ENCODE data around the gene ANTXR1. TPM values are rescaled to one million over a fixed set of nuclear protein-coding genes. Genes with fewer than 3 reads are reported as not detected.

Gene ANTXR1
- total and polyA plus RNA-seq, 2 experiments from 2014 or later: 29.1 to 34.7 TPM

- 92% methylated on average over 8 of the region's 8 CpGs for WGBS (ENCODE audit: low lambda C conversion rate, missing lambda C conversion rate)
- H3K27ac ChIP-seq: no peak overlapping the region
- H3K4me3 ChIP-seq: no peak overlapping the region
- H3K9me3 ChIP-seq (ENCODE audit: low read depth): no peaks in the 10 kb centered on the region
- TF ChIP-seq CTCF (IDR thresholded peaks at IDR 0.05; ENCODE audit: poor library complexity) (no peak), EZH2 (IDR thresholded peaks at IDR 0.05; ENCODE audit: borderline replicate concordance) (no peak), EZH2phosphoT487 (IDR thresholded peaks at IDR 0.05; ENCODE audit: low read depth, severe bottlenecking, unreplicated experiment) (no peak)
- peaks cover 6% of the 10 kb centered on the region for H3K27me3 ChIP-seq
- H2AFZ ChIP-seq: no peak overlapping the region
- H3K9me2 ChIP-seq (replicated peaks; ENCODE audit: insufficient read depth): no peaks in the 10 kb centered on the region
- H3K36me3 ChIP-seq (replicated peaks; ENCODE audit: insufficient read depth, low read depth): no peaks in the 10 kb centered on the region
- no peak for DNase-seq (ENCODE audit: low spot score)
- H3K4me2 ChIP-seq: no peak overlapping the region
- no peaks in the 10 kb centered on the region for H3K79me2 ChIP-seq
- H3K4me1 ChIP-seq (ENCODE audit: insufficient read depth): no peaks in the 10 kb centered on the region
- H4K20me1 ChIP-seq (ENCODE audit: insufficient read depth, poor library complexity, severe bottlenecking): no peaks in the 10 kb centered on the region
Observed at GRCh38 chr2:68970566-68971265, 42.3 kb upstream of the ANTXR1 start.

- Histone ChIP-seq H3K9me2 (replicated peaks; ENCODE audit: insufficient read depth) (no peaks in the 10 kb centered on the region), H3K4me1 (ENCODE audit: insufficient read depth) (no peaks in the 10 kb centered on the region), H4K20me1 (ENCODE audit: insufficient read depth, poor library complexity, severe bottlenecking) (no peaks in the 10 kb centered on the region), H3K4me3 (no peak overlapping the region), H3K27ac (no peak overlapping the region), H3K79me2 (no peaks in the 10 kb centered on the region), H2AFZ (no peak overlapping the region), H3K9me3 (ENCODE audit: low read depth) (no peaks in the 10 kb centered on the region), H3K27me3 (peaks cover 7% of the 10 kb centered on the region), H3K4me2 (no peak overlapping the region), H3K36me3 (replicated peaks; ENCODE audit: insufficient read depth, low read depth) (no peaks in the 10 kb centered on the region)
- TF ChIP-seq CTCF (IDR thresholded peaks at IDR 0.05; ENCODE audit: poor library complexity) (no peak), EZH2 (IDR thresholded peaks at IDR 0.05; ENCODE audit: borderline replicate concordance) (no peak), EZH2phosphoT487 (IDR thresholded peaks at IDR 0.05; ENCODE audit: low read depth, severe bottlenecking, unreplicated experiment) (no peak)
- DNase-seq (ENCODE audit: low spot score): no peak
- WGBS (ENCODE audit: low lambda C conversion rate, missing lambda C conversion rate): 50% methylated on average over 5 of the region's 5 CpGs
Observed at GRCh38 chr2:68971591-68972231, 41.3 kb upstream of the ANTXR1 start.

- Histone ChIP-seq H3K4me3 (no peak within 1 kb of the TSS), H3K4me2 (no peak within 1 kb of the TSS), H2AFZ (no peak within 1 kb of the TSS), H3K9me3 (ENCODE audit: low read depth) (no peaks in the 10 kb centered on the region), H3K36me3 (replicated peaks; ENCODE audit: insufficient read depth, low read depth) (no peaks in the 10 kb centered on the region), H4K20me1 (ENCODE audit: insufficient read depth, poor library complexity, severe bottlenecking) (no peaks in the 10 kb centered on the region), H3K79me2 (no peaks in the 10 kb centered on the region), H3K27ac (no peak within 1 kb of the TSS), H3K4me1 (ENCODE audit: insufficient read depth) (no peaks in the 10 kb centered on the region), H3K9me2 (replicated peaks; ENCODE audit: insufficient read depth) (no peaks in the 10 kb centered on the region), H3K27me3 (peaks cover 14% of the 10 kb centered on the region)
- 59% methylated on average over 3 of the region's 3 CpGs for WGBS (ENCODE audit: low lambda C conversion rate, missing lambda C conversion rate)
- no peak for DNase-seq (ENCODE audit: low spot score)
- TF ChIP-seq EZH2phosphoT487 (IDR thresholded peaks at IDR 0.05; ENCODE audit: low read depth, severe bottlenecking, unreplicated experiment): no peak
- no peak for TF ChIP-seq CTCF (IDR thresholded peaks at IDR 0.05; ENCODE audit: poor library complexity)
- no peak for TF ChIP-seq EZH2 (IDR thresholded peaks at IDR 0.05; ENCODE audit: borderline replicate concordance)
Observed at GRCh38 chr2:68974251-68974650, 38.7 kb upstream of the ANTXR1 start, which contains the start of gene GKN1. Gene GKN1 (plus strand): TSS chr2:68974636. CDS start chr2:68974678, 42 bp downstream.

Data from hepatocyte (in vitro differentiated cells).